GM12864 (cell line): ENCODE data around the gene ITGB1.

Experiments used
- DNase-seq: peaks from one replicate; pipeline ENCODE4 v3.0.0-alpha.2; 2011; ENCODE audit warnings: low read depth
- H3K4me3 ChIP-seq: 2 replicates; pipeline ENCODE4 v1.5.1; 2011; ENCODE audit warnings: mild to moderate bottlenecking, low read depth, low read length, control low read depth
- TF ChIP-seq, protein P1 (sequence below): IDR thresholded peaks from 2 replicates; pipeline ENCODE4 v1.5.1; 2011; ENCODE audit warnings: low read depth, mild to moderate bottlenecking, moderate library complexity, low read length, control low read depth, inconsistent platforms; ENCODE audit errors: missing control alignments

Gene ITGB1

DNA sequence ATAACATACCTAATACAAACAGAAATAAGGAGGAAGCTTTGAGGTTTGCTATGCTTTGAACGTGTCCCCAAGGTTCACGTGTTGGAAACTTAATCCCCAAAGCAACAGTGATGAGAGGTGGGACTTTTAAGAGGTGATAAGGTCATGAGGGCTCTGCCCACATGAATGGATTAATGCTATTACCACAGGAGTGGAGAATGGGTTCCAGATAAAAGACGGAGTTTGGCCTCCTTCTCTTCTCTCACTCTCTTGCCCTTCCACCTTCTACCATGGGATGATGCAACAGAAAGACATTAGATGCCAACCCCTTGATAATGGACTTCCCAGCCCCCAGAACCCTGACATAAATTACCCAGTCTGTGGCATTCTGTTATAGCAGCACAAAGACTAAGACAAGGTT, 9.6 kb downstream of the ITGB1 start:
- H3K4me3 ChIP-seq: no peak overlapping the region
- TF ChIP-seq, protein P1, sequence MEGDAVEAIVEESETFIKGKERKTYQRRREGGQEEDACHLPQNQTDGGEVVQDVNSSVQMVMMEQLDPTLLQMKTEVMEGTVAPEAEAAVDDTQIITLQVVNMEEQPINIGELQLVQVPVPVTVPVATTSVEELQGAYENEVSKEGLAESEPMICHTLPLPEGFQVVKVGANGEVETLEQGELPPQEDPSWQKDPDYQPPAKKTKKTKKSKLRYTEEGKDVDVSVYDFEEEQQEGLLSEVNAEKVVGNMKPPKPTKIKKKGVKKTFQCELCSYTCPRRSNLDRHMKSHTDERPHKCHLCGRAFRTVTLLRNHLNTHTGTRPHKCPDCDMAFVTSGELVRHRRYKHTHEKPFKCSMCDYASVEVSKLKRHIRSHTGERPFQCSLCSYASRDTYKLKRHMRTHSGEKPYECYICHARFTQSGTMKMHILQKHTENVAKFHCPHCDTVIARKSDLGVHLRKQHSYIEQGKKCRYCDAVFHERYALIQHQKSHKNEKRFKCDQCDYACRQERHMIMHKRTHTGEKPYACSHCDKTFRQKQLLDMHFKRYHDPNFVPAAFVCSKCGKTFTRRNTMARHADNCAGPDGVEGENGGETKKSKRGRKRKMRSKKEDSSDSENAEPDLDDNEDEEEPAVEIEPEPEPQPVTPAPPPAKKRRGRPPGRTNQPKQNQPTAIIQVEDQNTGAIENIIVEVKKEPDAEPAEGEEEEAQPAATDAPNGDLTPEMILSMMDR: no peak
- DNase-seq: no peak

- no peak overlapping the region for H3K4me3 ChIP-seq
- TF ChIP-seq, protein P1: no peak
- DNase-seq: no peak
These were observed 10.4 kb downstream of the ITGB1 start for GRCh38 chr10:32947586-32947985.

DNA sequence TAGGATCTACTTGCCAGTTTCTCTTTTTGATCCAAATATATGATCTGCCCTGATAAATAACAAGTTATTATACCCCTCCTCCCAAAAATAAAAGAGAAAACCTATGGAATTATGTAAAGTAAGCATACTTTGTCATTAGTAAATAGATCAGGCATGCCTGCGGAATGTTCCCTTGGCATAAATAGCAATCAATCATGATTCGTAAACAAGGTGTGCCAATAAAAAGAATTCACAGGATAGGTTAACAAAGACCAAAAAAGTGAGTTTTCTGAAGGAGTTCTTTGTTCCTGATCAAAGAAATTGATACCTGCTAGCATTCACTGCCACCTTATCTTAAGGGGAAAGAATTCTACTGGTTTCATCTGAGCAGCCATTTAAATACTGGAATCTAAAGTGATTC, 11.9 kb downstream of the ITGB1 start:
- DNase-seq: no peak
- TF ChIP-seq, protein P1: no peak
- H3K4me3 ChIP-seq: no peak overlapping the region

GRCh38 chr10:32943854-32944661, 14.0 kb downstream of the ITGB1 start:
- TF ChIP-seq, protein P1: no peak
- DNase-seq: no peak
- H3K4me3 ChIP-seq: no peak overlapping the region

- no peak overlapping the region for H3K4me3 ChIP-seq
- DNase-seq: no peak
- TF ChIP-seq, protein P1: no peak
These were observed 14.6 kb downstream of the ITGB1 start for GRCh38 chr10:32943395-32943794.

DNA sequence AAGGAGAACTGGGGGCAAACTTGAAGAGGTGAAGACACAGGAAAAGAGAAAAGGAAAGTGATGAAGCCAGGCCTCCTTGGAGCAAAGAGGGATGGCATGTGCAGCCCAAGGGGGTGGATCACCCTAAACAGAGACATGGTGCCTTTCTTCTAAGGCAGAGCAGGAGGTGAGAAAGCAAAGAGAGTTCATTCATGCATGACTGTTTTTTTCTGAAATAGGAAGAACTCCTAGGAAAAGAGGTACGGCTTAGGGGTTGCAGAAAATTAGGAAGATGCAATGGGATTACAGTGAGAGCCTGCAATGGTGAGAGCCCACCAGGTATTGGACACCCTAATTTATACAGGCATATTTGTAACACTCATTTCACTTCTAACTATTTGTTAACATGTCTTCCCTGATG, 15.9 kb downstream of the ITGB1 start:
- TF ChIP-seq, protein P1: no peak
- no peak for DNase-seq
- H3K4me3 ChIP-seq: no peak overlapping the region

DNA sequence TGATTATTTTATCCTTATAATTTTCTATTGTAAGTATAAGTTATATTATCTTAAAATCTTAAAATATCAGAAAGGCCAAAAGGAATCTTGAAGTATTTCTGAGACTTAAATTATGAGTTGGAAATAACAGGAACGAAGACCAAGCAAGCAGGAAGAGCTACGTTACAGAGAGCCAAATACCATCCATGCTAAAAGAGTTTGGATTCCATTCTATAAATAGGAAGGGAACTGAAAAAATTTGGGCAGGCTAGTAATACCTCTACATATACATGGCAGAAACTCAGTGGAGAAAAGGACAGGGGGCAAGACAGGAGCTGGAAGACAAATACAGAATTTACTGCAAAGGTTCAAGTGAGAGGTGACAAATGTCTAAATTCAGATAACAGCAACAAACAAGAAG, 16.7 kb downstream of the ITGB1 start:
- TF ChIP-seq, protein P1: no peak
- DNase-seq: no peak
- no peak overlapping the region for H3K4me3 ChIP-seq
